AG09309 (cell line): Measurements from ENCODE around the gene RCAN1.
"Not testable (repeated sequence)": the region's sequence is repeated elsewhere in the genome, so short reads cannot be mapped to it uniquely, and the experiment has no call there.

Experiments
- DNase-seq: peaks from one replicate; pipeline ENCODE4 v3.0.0-alpha.2; 2010; ENCODE audit warnings: low read depth
- H3K4me3 ChIP-seq: 2 replicates; pipeline ENCODE4 v1.5.1; 2011; ENCODE audit warnings: mild to moderate bottlenecking, low read depth, low read length, moderate library complexity; ENCODE audit not compliant: control insufficient read depth
- TF ChIP-seq, protein P1 (sequence below): IDR thresholded peaks from 2 replicates; pipeline ENCODE4 v1.5.1; 2011; ENCODE audit warnings: mild to moderate bottlenecking, low read depth, low read length, inconsistent platforms; ENCODE audit not compliant: insufficient read depth, control insufficient read depth; ENCODE audit errors: missing control alignments

Gene RCAN1

DNA sequence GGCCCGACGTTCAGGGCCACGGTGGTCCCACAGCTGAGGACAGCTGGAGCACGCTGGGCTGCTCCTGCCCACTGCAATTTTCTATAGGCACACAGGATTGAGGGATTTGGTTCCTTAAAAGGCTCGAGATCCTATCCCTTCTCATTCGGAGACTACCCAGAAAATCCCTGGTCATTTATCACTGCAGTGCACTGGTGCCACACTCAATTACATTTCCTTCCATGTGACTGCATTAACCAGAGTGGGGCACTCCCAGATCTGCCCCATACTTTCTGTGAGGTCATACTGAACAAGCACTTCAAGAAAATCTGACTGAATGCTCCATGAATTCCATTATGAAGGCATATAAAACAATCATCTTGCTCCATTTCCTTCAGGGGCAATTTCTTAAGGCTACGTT is 53.1 kb downstream of the RCAN1 start:
- no peak for DNase-seq
- TF ChIP-seq, protein P1, sequence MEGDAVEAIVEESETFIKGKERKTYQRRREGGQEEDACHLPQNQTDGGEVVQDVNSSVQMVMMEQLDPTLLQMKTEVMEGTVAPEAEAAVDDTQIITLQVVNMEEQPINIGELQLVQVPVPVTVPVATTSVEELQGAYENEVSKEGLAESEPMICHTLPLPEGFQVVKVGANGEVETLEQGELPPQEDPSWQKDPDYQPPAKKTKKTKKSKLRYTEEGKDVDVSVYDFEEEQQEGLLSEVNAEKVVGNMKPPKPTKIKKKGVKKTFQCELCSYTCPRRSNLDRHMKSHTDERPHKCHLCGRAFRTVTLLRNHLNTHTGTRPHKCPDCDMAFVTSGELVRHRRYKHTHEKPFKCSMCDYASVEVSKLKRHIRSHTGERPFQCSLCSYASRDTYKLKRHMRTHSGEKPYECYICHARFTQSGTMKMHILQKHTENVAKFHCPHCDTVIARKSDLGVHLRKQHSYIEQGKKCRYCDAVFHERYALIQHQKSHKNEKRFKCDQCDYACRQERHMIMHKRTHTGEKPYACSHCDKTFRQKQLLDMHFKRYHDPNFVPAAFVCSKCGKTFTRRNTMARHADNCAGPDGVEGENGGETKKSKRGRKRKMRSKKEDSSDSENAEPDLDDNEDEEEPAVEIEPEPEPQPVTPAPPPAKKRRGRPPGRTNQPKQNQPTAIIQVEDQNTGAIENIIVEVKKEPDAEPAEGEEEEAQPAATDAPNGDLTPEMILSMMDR: no peak

DNA sequence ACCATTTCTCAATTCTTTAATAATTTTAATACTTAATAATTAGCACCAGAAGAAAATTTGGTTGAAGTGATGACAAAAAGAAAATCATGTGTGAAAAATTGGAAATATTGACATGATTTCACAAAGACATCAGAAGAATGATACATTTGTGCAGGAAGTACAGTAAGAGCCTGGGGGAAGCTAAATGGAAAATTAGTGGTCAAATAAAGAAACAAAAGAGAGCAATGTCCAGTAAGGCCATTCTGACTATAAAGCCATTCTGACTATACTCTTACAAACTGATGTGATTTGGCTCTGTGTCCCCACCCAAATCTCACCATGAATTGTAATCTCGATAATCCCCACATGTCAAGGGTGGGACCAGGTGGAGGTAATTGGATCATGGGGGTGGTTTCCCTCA is 54.3 kb downstream of the RCAN1 start:
- TF ChIP-seq, protein P1: no peak
- DNase-seq: no peak
- no peak overlapping the region for H3K4me3 ChIP-seq

More for the DNA sequence above, 53.1 kb downstream of the RCAN1 start:
- no peak overlapping the region for H3K4me3 ChIP-seq

DNA sequence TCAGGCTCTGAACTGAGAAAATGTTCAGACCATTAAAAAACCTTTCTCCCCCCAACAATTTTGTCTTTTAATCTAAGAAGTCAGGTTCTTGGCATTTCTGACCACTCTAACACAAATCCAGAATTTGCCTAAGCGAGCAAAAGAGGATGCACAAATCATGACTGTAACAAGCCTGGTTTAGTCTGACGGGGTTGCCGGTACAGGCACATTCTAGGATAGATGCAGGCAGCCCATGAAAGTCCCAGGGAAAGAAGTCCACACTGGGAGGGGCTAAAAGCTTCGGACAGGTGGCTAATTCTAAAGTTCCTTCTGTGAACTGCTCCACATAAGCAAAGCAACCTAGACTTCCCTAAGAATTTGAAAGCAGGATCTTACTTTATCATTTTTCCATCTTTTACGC is 54.9 kb downstream of the RCAN1 start:
- TF ChIP-seq, protein P1: no peak
- H3K4me3 ChIP-seq: no peak overlapping the region
- no peak for DNase-seq

DNA sequence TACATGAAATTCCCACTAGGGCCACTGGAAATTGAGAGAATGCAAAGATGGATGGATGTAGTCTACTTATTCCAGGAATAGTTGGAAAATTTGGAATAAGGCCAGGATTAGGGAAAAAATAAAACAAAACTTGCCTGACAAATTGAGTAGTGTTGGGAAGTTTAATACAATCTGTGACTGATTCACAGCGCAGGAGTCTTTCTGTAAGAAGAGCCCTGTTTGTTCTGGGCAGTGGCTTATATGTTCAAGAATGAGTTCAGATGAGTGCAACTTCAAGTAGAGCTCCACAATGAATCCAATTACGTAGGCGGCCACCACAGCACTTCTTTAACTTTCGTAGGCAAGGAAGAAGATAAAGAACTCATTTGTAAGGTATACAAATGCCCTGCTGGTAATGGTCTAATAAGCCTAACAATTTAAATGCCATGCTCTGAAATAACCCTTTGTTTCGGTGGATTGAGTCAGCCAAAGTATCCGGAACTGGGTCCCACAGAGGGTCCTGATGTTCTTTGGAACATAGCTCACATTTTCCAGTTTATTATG is 55.8 kb downstream of the RCAN1 start:
- no peak for DNase-seq
- TF ChIP-seq, protein P1: no peak
- H3K4me3 ChIP-seq: no peak overlapping the region

DNA sequence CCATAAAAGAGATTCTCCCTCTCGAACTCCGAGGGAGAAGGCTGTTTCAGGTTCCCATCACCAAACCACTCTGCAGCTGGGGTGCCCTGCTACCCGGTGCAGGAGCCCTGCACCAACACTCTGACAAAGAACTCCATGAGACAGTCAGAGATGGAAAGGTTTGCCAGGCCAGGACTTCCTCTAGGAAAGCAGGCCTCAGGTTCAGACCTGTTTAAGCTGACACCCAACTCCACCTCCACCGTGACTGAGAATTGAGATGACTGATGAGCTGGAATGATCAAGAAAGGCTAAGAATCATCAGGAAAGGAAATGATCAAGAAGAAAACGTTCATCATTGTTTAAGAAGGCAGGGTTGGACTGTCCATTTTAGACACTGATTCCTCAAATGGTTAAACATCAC is 56.7 kb downstream of the RCAN1 start:
- TF ChIP-seq, protein P1: no peak
- no peak overlapping the region for H3K4me3 ChIP-seq
- no peak for DNase-seq

DNA sequence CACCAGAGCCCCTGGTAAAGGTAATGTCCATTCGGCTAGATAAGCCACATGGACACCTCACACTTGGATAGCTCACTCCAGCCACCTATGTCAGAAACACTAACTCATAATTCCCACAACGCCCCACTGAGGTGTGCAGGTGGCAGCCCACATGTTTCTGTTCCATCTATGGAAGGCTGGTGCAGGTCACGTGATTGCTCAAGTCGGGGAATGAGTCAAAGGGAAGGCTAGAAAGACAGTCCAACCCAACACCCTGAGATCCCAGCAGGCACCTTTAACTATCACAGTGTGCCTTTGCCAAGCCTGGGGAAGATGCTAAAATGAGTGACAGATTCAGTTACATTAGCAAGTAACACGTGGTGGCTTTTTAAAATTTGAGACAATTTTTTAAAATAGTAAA is 57.7 kb downstream of the RCAN1 start:
- TF ChIP-seq, protein P1: no peak
- H3K4me3 ChIP-seq: no peak overlapping the region
- no peak for DNase-seq

DNA sequence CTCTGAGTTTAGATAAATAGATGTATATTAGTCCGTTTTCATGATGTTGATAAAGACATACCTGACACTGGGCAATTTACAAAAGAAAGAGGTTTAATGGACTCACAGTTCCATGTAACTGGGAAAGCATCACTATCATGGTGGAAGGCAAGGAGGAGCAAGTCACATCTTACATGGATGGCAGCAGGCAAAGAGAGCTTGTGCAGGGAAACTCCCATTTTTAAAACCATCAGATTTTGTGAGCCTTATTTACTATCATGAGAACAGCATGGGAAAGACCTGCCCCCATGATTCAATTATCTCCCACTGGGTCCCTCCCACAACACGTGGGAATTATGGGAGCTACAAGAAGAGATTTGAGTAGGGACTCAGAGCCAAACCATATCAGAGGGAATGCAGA is 60.2 kb downstream of the RCAN1 start:
- DNase-seq, H3K4me3 ChIP-seq: not testable (repeated sequence)

DNA sequence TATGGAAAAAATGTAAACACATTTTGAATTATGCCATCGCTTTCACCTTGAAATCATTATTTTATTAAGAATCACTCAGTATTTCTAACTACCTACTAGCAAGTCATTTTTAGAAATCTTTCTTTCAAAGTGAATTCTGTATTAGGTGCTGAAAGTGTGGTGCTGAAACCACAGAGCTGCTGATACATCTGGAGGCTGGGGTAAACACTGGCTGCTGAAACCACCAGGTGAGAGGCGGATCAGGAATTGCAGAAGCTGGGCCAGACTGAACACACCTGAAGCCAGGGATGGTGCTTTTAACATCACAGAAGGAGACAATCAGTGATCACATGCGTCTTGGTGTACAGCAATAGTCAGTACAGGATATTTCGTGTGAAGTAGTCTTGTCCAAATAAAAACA is 60.7 kb downstream of the RCAN1 start:
- TF ChIP-seq, protein P1: no peak
- no peak for DNase-seq
- H3K4me3 ChIP-seq: no peak overlapping the region
